Pons (tissue), 1 donor: ENCODE data around the gene HOXA1.

Experiments used
- DNase-seq: peaks from one replicate; pipeline ENCODE4 v3.0.0-alpha.2; 2016; ENCODE audit warnings: low spot score

HOXA1 gene

GRCh38 chr7:27091941-27092818 lies 3.6 kb downstream of the HOXA1 start:
- no peak for DNase-seq

- DNase-seq: no peak
Measured at GRCh38 chr7:27091105-27091504, 4.7 kb downstream of the HOXA1 start.

DNA sequence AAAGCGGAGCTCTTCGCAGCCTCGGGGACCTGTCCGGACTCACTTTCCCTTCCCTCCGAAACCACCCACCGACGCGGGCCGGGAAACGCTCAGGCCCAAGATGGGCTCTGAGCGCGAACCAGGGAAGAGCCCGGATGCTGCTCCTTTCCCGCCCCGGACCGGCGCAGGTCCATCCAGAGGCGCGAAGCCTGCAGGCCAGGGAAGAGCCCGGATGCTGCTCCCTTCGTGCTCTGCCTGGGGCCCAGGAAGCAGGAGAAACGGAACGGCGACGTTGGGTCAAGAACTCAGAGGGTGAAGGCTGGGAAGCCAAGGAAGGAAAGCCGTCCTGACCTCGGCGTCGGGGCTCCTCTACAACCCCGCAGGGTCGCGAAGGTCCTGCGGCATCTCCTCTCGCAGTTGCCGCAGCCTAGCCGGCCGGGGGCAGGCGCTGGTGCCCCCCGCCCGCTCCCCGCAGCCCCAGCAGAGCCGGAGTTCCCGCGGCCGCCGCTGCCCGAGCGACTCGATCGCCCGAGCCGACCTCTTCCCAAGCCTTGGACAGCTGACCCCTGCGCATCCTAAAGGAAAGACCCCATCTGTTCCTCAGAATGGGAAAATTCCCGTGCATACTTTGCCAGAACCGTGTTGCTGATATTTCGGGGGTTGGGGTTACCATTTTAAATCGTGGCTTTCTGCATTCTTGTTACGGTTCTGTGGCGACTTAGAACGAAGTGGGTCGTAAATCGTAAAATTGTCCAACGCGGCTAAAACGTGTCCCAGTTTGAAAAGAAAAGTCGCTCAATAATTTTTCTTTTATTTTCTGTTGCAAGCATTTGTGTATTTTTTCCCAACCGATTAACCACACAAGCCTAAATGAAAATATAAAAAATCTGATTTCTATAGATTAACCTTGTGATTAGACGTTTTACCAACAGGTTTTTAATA lies 7.5 kb downstream of the HOXA1 start:
- DNase-seq: no peak

DNA sequence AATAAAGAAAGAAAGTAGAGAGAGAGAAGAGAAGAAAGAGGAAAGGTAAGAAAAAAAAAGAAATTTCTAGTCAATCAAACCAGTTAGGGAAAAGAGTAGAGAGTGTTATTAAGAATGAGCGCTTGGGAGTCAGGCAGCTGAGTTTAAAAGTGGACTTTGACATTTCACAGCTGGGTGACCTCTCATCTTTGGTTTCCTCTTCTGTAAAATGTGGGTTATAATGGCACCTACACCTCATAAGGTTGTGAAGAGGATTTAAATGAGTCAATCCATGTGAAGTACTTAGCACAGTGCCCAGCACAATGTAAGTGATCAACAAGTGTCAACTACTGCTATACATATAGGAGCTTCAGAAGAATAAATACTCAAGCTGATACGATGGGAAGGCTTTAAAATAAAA lies 12.2 kb downstream of the HOXA1 start:
- no peak for DNase-seq

DNA sequence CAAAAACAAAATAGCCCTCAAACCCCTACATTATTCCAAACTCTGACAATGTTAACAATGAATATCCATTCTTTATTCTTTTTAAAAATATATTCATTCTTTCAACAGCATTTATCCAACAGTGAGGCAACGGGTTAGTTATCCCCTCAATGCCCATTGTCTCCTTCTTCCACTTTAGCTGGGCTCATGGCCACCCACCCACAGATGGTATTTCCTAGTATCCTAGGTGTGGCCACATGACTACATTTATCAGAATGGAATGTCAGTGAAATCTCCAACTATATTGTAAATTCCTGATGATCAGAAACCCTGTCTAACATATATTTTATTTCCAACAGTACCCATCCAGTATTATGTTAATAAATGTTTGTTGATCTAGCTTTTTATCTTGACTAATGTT lies 13.6 kb downstream of the HOXA1 start:
- no peak for DNase-seq

- no peak for DNase-seq
Measured at GRCh38 chr7:27080844-27081436, 14.9 kb downstream of the HOXA1 start.

DNA sequence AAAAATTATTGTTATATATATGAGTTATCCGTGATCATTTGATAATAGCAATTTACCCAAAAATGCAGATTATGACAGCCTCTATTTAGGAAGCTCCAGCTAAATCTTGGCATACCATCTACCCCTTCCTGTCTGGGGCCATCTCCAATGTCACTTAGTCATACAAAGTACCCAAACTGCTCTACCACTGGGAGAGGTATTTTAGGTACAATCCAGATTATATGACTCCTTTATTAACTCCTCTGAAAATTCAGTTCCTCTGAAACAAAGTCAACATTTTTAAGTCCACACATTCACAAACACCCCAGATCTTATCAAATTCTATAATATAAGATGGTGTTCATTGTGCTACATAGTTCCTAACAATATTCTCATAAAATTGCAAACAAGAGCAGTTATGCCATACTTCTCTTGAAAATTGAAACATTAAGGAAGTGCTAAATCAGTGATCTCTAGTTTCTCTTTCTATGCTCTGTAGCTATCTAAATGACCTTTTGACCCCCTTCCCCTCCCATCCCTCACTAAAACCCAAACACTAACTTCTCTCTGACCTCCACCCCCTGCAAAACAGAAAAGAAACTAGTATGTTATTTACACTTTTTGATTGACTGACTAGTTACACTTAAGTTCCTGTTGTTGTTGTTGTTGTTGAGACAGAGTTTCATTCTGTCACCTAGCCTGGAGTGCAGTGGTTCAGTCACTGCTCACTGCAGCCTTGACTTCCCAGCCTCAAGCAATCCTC lies 16.4 kb downstream of the HOXA1 start:
- no peak for DNase-seq

GRCh38 chr7:27078616-27079233 lies 17.1 kb downstream of the HOXA1 start:
- DNase-seq: no peak

GRCh38 chr7:27073076-27073475 lies 22.7 kb downstream of the HOXA1 start:
- no peak for DNase-seq

GRCh38 chr7:27071622-27072390 lies 24.0 kb downstream of the HOXA1 start:
- no peak for DNase-seq

DNA sequence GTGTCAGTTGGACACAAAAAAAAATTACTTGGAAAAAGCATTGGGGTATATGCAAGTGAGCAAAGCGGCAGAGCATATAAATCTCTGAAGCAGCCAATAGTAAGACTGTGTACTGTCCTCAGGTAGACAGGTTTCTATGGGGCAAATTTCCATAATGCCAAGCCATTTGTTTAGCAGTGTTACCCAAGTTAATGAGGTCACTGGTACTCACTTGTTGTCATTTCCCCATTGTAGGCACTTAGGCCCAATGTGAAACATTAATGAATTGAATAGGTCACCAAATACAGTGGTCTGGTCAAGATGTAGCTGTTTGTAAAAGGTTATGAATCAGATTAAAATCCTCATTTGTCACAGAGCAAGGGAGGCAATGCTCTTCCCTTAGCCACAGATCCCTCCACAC lies 27.5 kb downstream of the HOXA1 start:
- no peak for DNase-seq

GRCh38 chr7:27066148-27066547 lies 29.7 kb downstream of the HOXA1 start:
- DNase-seq: no peak

- DNase-seq: no peak
Measured at GRCh38 chr7:27065709-27066108, 30.1 kb downstream of the HOXA1 start.

GRCh38 chr7:27064661-27065060 lies 31.1 kb downstream of the HOXA1 start:
- DNase-seq: no peak

GRCh38 chr7:27064159-27064558 lies 31.6 kb downstream of the HOXA1 start:
- peak; percentile 12 for DNase-seq

GRCh38 chr7:27062946-27063345 lies 32.9 kb downstream of the HOXA1 start:
- DNase-seq: no peak

DNA sequence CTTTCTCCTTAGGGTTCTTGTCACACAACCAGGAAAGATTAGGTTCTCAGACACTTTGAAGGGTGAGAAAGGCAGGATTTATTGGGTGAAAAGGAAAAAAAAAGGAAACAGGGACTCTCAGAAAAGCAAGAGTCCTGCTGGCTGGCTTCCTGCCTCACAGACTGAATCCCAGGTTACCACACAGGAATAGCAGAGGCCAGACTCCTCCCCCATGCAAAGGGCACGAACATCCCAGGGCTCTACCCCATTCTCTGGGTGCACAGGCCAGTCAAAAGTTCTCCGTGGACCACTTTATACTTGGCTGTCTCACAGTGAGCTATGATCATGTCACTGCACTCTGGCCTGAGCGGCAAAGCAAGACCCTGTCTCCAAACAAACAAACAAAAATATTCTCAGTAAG lies 42.6 kb downstream of the HOXA1 start:
- DNase-seq: no peak

- DNase-seq: no peak
Measured at GRCh38 chr7:27051451-27051850, 44.3 kb downstream of the HOXA1 start.

DNA sequence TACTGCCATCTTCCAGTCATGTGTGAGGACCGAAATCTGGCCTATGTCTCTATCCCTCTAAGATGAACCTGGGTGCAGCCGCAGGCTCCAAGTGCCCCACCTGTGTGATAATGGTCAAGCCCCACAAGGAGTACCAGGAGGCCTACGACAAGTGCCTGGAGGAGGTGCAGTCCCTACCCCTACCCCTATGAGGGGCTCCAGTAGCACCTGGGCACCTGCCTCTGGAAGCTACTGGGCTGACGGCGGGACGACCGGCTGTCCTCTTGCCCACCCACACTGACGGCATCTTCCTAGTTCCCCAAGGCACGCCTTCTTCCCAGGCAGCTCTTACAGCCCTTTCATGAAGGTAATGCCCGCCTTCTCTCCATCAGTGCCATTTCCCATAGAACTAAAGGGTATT lies 47.4 kb downstream of the HOXA1 start:
- no peak for DNase-seq

GRCh38 chr7:27046854-27047549 lies 48.8 kb downstream of the HOXA1 start:
- no peak for DNase-seq
